Epithelial cell of esophagus (primary cell): ENCODE measurements around the gene FAM210B.
"Not testable (repeated sequence)": the region's sequence is repeated elsewhere in the genome, so short reads cannot be mapped to it uniquely, and the experiment has no call there.

Experiments used
- DNase-seq: peaks from one replicate; pipeline ENCODE4 v3.0.0; 2010; ENCODE audit warnings: low read depth
- H3K4me3 ChIP-seq: 2 replicates; pipeline ENCODE4 v1.5.1; 2011; ENCODE audit warnings: mild to moderate bottlenecking, low read length, control low read depth
- TF ChIP-seq, protein P1 (sequence below): IDR thresholded peaks from 2 replicates; pipeline ENCODE4 v1.5.1; 2011; ENCODE audit warnings: low read depth, mild to moderate bottlenecking, low read length, control low read depth, inconsistent platforms; ENCODE audit not compliant: insufficient read depth; ENCODE audit errors: missing control alignments

Gene FAM210B

DNA sequence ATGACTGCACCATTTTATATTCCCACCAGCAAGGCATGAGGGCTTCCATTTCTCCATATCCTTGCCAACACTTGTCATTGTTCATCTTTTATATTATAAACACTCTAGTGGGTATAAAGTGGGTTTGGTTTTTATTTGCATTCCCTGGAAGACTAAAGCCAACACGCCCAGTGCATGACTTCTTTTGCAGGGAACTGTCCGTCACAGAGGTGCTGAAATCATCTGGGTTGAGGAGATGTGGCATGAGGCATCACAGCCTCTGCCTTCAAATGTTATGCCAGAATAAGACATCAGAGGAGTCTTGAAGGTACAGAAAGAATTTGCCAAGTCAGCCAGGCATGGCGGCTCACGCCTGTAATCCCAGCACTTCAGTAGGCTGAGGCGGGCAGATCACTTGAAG lies 29.9 kb upstream of the FAM210B start:
- H3K4me3 ChIP-seq, result no peak overlapping the region
- TF ChIP-seq, protein P1, sequence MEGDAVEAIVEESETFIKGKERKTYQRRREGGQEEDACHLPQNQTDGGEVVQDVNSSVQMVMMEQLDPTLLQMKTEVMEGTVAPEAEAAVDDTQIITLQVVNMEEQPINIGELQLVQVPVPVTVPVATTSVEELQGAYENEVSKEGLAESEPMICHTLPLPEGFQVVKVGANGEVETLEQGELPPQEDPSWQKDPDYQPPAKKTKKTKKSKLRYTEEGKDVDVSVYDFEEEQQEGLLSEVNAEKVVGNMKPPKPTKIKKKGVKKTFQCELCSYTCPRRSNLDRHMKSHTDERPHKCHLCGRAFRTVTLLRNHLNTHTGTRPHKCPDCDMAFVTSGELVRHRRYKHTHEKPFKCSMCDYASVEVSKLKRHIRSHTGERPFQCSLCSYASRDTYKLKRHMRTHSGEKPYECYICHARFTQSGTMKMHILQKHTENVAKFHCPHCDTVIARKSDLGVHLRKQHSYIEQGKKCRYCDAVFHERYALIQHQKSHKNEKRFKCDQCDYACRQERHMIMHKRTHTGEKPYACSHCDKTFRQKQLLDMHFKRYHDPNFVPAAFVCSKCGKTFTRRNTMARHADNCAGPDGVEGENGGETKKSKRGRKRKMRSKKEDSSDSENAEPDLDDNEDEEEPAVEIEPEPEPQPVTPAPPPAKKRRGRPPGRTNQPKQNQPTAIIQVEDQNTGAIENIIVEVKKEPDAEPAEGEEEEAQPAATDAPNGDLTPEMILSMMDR, result no peak
- DNase-seq, result peak; percentile 35

DNA sequence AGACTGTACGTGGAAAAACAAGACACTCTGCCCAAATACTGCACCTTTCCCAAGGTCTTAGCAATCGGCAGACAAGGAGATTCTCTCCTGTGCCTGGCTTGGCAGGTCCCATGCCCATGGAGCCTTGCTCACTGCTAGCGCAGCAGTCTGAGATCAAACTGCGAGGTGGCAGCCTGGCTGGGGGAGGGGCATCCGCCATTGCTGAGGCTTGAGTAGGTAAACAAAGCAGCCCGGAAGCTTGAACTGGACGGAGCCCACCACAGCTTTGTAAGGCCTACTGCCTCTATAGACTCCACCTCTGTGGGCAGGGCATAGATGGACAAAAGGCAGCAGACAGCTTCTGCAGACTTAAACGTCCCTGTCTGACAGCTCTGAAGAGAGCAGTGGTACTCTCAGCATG lies 22.1 kb upstream of the FAM210B start:
- not testable (repeated sequence) for H3K4me3 ChIP-seq, DNase-seq

DNA sequence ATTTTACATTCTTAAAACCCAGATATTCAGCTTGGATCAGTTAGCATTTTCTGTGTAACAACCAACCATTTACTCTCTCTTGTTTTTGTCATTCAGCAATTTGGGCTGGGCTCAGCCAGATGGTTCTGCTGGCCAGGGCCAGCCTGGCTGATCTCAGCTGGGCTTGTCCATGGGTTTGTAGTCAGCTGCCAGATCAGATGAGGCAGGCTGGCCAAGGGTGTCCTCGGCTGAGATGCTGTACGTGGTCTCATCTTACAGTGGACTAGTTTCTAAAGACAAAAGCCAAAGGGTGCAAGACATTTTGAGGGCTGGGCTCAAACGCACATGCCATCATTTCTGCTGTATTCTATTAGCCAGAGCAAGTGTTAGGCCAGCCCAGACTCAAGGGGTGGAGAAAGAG lies 16.0 kb upstream of the FAM210B start:
- H3K4me3 ChIP-seq, result no peak overlapping the region
- TF ChIP-seq, protein P1, result no peak
- DNase-seq, result no peak

DNA sequence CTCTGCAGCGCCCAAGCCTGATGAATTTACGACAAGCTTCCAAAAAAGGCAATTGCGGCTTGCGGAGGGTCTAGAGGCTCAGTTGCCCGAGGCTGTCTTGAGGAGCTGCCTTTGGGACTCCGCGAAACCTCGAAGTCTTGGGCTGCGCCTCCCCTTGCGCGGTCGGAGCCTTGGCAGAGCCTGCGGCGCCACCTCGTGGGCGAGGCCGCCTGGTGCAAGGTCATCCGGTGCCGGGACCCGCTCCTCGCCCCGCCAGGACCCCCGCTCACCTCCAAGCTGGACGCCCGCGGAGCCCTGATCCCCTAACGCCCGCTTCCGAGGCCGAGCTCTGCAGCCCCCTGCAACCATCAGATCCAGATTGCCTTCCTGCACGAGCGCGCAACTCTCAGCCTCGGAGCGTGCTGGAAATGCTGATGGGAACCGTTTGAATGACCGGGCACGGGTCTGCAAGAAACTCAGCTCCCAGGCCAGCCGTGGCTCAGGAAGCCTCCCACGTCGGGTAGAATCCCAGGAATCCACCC lies 14.9 kb upstream of the FAM210B start:
- H3K4me3 ChIP-seq, result no peak overlapping the region
- peak; percentile 43 for DNase-seq
- TF ChIP-seq, protein P1, result peak; percentile 63

DNA sequence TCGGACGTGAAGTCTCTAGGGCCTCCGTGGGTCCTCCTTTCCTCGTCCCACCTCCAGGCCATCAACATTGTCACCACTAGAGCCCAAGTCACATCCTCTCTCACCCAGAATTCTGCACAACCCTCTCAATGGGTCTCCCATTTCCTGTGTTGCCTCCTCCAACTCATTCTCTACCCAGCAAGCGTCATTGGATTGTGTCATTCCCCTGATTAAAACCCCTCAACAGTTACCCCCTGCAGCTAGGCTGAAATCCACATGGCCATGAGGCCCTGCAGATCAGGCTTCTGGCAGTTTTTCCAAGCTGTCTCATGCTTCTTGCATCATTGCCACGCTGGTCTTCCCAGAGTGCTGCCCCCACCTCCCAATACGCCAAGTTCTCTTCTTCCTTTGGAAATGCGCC lies 12.9 kb upstream of the FAM210B start:
- TF ChIP-seq, protein P1, result no peak
- no peak overlapping the region for H3K4me3 ChIP-seq
- no peak for DNase-seq

DNA sequence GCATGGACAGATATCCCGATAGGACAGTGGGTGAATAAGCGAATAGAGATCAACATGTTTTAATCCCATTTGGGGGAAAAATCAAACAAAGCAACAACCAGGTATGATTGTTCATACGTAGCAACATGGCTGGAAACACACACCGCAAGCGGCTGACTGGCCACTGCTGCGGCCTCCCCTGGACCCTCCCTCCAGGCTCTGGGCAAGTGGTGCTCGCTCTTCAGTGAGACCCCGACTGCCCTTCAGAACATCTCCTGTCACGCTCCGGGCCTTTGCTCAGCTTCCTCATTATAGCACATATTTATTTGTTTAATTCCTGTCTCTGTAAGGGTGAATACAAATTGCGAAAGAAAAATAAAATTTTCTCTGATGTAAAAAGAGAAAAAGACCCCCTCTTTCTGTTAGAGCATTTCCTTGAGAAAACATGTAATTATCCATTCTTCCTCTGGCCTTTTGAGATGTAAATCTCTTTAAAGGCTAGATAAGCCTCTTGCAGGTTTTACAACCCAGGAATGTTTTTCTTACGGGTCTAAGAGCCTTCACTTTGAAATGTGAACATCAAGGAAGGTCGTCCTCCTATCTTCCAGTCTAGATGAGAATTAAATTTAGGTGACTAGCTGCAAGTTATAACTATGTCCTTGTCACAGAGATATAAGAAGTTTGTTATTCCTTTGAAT lies 11.0 kb upstream of the FAM210B start:
- no peak overlapping the region for H3K4me3 ChIP-seq
- no peak for DNase-seq
- TF ChIP-seq, protein P1, result no peak

DNA sequence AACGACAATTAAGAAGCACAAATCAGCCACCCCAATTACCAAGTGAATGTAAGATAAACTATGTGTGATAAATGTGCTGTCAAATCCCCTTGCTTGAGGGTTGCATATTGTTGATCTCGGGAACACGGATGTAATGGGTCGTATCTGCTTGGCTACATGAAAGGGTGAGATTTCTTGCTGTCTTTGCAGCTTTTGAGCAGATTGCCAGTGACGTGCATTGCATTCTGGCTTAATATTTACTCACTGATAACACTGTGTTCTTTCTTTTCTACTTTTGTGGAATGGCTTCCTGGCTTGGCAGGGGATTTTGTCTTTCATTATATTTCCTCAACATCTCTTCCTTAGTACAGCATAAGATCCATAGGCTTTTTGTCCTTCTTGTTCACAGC lies 10.5 kb upstream of the FAM210B start:
- H3K4me3 ChIP-seq, result no peak overlapping the region
- DNase-seq, result no peak
- TF ChIP-seq, protein P1, result no peak

DNA sequence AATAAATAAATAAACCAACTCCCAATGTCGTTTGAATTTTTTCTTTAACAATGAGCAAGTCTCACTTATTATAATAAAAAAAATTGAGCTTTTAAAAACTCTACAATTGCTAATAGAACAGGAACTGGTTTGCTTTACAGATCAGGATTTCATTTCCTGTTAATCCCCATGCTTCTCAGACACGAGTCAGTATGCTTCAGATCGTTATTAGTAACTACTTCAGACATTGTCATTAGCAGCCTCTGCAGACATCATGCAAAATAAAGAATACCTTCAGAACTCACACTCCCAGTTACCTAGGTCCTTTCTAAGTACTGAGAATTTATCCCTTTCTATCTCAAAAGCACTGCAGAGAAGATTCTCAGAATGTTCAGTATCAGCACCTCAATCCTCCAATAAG lies 10.0 kb upstream of the FAM210B start:
- no peak for DNase-seq
- TF ChIP-seq, protein P1, result no peak
- no peak overlapping the region for H3K4me3 ChIP-seq
